Left hindlimb (tissue), 1 donor: Measurements from ENCODE around the gene ZBTB46.
"Not testable (repeated sequence)": the region's sequence is repeated elsewhere in the genome, so short reads cannot be mapped to it uniquely, and the experiment has no call there.

Experiments used
- DNase-seq: peaks from one replicate; pipeline ENCODE4 v3.0.0-alpha.2; 2018

Gene ZBTB46

GRCh38 chr20:63858393-63859165, 27.5 kb upstream of the ZBTB46 start:
- DNase-seq, result peak; percentile 69

GRCh38 chr20:63857764-63858392, 26.8 kb upstream of the ZBTB46 start:
- peak; percentile 65 for DNase-seq

DNA sequence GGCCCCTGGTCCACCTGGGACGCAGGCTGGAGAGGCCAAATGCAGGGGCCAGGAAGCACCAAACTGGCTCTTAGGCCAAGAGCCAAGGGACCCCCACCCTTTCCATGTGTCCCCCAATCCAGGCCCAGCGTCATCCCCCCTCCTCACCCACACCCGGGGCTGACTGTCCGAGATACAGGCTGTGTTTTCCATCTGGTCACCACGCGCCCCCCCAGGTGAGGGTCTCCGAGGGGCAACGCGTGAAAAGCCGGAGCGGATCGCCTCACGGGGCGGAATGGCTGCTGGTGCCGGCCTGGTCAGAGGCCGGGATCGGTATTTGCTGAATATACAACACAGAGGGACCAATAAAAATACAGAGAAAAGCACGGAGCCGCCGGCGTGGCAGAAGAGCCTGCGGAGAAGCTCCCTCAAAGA, 25.0 kb upstream of the ZBTB46 start:
- no peak for DNase-seq

GRCh38 chr20:63855363-63856097, 24.5 kb upstream of the ZBTB46 start:
- peak; percentile 52 for DNase-seq

GRCh38 chr20:63854766-63855362, 23.8 kb upstream of the ZBTB46 start:
- DNase-seq, result peak; percentile 85

DNA sequence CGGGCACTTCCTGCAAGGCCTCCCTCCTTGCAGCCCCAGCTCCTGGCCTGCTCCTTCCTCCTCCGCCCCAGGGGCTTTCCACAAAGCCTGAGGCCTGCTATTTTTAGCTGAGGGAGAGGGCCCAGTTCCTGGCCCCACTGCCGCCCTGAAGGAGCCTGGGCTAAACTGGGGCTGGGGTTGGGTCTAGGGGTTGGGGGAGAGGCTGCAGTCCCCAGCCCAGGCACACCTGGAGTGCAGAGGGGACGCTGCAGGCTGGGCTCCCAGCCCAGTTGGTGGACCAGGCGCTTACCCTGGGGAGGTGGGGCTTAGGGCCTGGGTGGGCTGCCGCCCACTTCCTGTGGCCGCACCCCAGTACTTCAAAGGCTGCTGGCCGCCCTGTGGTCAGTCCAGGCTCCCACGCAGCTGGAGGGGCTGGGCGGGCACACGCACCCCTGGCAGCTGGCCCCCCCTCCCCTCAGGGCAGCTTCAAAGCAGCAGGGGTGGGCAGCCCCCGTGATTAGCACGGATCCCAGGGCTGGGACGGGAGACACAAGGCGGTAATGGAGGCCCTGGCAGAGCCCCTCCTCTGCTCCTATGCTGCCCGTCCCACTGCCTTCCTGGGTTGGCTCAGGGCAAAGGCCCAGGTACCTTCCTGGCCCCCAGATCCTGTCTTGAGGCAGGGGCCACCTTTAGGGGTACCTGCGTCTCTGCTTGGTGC, 23.2 kb upstream of the ZBTB46 start:
- peak; percentile 72 for DNase-seq

DNA sequence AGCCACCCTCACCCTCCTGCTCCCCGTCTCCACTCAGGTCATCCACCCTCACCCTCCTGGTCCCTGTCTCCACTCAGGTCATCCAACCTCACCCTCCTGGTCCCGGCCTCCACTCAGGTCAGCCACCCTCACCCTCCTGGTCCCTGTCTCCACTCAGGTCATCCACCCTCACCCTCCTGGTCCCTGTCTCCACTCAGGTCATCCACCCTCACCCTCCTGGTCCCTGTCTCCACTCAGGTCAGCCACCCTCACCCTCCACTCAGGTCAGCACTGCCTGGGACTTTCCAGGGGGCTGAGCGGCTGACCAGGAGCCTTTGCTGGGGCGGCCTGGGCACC, 22.6 kb upstream of the ZBTB46 start:
- DNase-seq, result not testable (repeated sequence)

GRCh38 chr20:63851548-63851943, 20.5 kb upstream of the ZBTB46 start:
- DNase-seq, result not testable (repeated sequence)

GRCh38 chr20:63850689-63851547, 19.9 kb upstream of the ZBTB46 start:
- peak; percentile 10 for DNase-seq

- DNase-seq, result peak; percentile 30
These were observed 17.2 kb upstream of the ZBTB46 start for GRCh38 chr20:63848003-63848911.

GRCh38 chr20:63847237-63848002, 16.4 kb upstream of the ZBTB46 start:
- no peak for DNase-seq

DNA sequence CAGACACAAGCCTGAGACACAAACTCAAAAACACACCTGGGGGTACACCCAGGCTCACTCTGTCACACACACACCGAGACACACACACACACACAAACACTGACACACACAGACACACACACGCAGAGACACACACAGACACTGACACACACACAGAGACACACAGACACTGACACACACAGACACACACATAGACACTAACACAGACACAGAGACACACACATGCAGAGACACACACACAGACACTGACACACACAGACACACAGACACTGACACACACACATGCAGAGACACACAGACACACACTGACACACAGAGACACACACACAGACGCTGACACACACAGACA, 15.8 kb upstream of the ZBTB46 start:
- no peak for DNase-seq

GRCh38 chr20:63846128-63846771, 15.2 kb upstream of the ZBTB46 start:
- peak; percentile 88 for DNase-seq

GRCh38 chr20:63844511-63844991, 13.5 kb upstream of the ZBTB46 start:
- DNase-seq, result no peak

- DNase-seq, result no peak
These were observed 12.7 kb upstream of the ZBTB46 start for GRCh38 chr20:63843778-63844177.

GRCh38 chr20:63843222-63843621, 12.2 kb upstream of the ZBTB46 start:
- DNase-seq, result no peak

GRCh38 chr20:63842258-63842657, 11.2 kb upstream of the ZBTB46 start:
- no peak for DNase-seq

DNA sequence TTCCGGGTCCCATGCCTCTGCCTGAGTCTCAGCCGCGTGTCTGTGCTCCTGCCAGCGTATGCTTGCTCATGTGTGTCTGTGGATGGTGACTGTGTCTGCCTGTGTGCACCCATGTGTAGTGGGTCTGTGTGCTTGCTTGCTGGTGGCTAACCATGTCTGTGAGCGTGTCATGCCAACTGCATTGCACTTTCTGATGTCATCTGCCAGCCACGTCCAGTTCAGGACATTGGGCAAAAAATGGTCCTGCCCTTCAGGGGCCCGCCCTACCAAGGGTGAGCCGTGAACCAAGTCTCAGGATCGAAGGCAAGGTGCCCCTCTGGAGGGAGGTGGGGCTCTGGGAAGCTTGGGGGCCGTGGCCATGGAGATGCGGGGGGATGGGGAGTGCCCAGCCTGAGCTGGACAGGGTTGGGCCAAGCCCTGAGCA, 9.4 kb upstream of the ZBTB46 start:
- DNase-seq, result no peak

- no peak for DNase-seq
These were observed 8.6 kb upstream of the ZBTB46 start for GRCh38 chr20:63839620-63840019.
